ENCODE data around the gene NSUN6. TPM values are rescaled to one million over a fixed set of nuclear protein-coding genes. Genes with fewer than 3 reads are reported as not detected.

NSUN6 gene
- total and polyA plus RNA-seq, 10 of the 15 experiments (the other 5 are each of a cell fraction or from before 2014, with no cell fraction given), result 10.2 to 25.0 (median 15.6) TPM

DNA sequence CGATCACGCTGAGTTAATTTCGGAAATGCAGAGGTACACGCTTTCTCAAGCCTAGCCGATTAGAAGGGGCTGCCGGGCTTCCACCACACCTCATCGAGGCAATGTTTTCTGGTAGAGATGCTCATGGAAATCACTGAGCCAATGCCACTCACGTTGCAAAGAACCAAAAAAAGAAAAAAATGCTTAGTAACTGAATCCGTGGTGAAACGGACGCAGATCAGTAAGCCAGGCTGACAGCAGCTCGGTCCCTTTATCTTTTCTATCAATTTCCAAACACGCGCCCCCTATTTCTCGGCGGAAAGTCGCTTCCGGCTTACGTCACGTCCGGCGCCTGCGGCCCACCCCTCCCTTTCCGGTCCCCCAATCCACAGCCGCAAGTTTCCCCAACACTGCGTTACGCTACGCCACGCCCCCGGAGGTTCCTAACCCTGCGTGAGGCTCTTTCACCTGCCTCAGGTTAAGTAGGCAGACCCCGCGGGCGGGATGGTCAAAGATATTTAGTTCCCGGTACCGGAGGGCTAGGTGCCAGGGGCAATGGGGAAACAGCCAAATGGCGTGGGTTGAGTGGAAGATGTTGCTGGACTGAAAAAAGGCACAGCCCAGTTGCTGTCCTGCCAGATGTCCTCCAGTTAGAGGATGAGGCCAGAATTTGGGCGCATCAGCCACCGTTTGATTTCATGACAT is at the start of gene NSUN6 (continued):
- TF ChIP-seq, protein P1, sequence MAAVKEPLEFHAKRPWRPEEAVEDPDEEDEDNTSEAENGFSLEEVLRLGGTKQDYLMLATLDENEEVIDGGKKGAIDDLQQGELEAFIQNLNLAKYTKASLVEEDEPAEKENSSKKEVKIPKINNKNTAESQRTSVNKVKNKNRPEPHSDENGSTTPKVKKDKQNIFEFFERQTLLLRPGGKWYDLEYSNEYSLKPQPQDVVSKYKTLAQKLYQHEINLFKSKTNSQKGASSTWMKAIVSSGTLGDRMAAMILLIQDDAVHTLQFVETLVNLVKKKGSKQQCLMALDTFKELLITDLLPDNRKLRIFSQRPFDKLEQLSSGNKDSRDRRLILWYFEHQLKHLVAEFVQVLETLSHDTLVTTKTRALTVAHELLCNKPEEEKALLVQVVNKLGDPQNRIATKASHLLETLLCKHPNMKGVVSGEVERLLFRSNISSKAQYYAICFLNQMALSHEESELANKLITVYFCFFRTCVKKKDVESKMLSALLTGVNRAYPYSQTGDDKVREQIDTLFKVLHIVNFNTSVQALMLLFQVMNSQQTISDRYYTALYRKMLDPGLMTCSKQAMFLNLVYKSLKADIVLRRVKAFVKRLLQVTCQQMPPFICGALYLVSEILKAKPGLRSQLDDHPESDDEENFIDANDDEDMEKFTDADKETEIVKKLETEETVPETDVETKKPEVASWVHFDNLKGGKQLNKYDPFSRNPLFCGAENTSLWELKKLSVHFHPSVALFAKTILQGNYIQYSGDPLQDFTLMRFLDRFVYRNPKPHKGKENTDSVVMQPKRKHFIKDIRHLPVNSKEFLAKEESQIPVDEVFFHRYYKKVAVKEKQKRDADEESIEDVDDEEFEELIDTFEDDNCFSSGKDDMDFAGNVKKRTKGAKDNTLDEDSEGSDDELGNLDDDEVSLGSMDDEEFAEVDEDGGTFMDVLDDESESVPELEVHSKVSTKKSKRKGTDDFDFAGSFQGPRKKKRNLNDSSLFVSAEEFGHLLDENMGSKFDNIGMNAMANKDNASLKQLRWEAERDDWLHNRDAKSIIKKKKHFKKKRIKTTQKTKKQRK (IDR thresholded peaks at IDR 0.05; ENCODE audit: low read depth, low read length), result no peak
- TF ChIP-seq, protein P2, sequence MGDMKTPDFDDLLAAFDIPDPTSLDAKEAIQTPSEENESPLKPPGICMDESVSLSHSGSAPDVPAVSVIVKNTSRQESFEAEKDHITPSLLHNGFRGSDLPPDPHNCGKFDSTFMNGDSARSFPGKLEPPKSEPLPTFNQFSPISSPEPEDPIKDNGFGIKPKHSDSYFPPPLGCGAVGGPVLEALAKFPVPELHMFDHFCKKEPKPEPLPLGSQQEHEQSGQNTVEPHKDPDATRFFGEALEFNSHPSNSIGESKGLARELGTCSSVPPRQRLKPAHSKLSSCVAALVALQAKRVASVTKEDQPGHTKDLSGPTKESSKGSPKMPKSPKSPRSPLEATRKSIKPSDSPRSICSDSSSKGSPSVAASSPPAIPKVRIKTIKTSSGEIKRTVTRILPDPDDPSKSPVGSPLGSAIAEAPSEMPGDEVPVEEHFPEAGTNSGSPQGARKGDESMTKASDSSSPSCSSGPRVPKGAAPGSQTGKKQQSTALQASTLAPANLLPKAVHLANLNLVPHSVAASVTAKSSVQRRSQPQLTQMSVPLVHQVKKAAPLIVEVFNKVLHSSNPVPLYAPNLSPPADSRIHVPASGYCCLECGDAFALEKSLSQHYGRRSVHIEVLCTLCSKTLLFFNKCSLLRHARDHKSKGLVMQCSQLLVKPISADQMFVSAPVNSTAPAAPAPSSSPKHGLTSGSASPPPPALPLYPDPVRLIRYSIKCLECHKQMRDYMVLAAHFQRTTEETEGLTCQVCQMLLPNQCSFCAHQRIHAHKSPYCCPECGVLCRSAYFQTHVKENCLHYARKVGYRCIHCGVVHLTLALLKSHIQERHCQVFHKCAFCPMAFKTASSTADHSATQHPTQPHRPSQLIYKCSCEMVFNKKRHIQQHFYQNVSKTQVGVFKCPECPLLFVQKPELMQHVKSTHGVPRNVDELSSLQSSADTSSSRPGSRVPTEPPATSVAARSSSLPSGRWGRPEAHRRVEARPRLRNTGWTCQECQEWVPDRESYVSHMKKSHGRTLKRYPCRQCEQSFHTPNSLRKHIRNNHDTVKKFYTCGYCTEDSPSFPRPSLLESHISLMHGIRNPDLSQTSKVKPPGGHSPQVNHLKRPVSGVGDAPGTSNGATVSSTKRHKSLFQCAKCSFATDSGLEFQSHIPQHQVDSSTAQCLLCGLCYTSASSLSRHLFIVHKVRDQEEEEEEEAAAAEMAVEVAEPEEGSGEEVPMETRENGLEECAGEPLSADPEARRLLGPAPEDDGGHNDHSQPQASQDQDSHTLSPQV (IDR thresholded peaks at IDR 0.05), result no peak
- TF ChIP-seq CREM (IDR thresholded peaks at IDR 0.05; ENCODE audit: low read depth) (peak; percentile 97), SIX5 (IDR thresholded peaks at IDR 0.05; ENCODE audit: low read depth, low read length, severe bottlenecking) (peak; percentile 38), RFX5 (IDR thresholded peaks at IDR 0.05; ENCODE audit: low read depth, low read length) (no peak), KDM1A (IDR thresholded peaks at IDR 0.05; ENCODE audit: borderline replicate concordance) (no peak), LARP7 (IDR thresholded peaks at IDR 0.05) (no peak), TARDBP (IDR thresholded peaks at IDR 0.05; ENCODE audit: borderline replicate concordance) (no peak), GABPA (IDR thresholded peaks at IDR 0.05; ENCODE audit: low read depth) (peak; percentile 96), SREBF1 (IDR thresholded peaks at IDR 0.05; ENCODE audit: low read length) (no peak), USF1 (IDR thresholded peaks at IDR 0.05; ENCODE audit: borderline replicate concordance, extremely low read length, insufficient read depth, low read depth, low read length) (no peak), RAD21 (IDR thresholded peaks at IDR 0.05; ENCODE audit: insufficient read depth, low read depth, low read length) (no peak), CBFB (IDR thresholded peaks at IDR 0.05; ENCODE audit: low read depth) (0 out of 2 replicates have a peak, but pooled peaks have one; percentile 26), SMC3 (IDR thresholded peaks at IDR 0.05; ENCODE audit: borderline replicate concordance, low read length) (no peak), NFIC (IDR thresholded peaks at IDR 0.05; ENCODE audit: low read depth, low read length) (peak; percentile 24; the same call in 1 of the 2 replicates)
- TF ChIP-seq, protein P3, sequence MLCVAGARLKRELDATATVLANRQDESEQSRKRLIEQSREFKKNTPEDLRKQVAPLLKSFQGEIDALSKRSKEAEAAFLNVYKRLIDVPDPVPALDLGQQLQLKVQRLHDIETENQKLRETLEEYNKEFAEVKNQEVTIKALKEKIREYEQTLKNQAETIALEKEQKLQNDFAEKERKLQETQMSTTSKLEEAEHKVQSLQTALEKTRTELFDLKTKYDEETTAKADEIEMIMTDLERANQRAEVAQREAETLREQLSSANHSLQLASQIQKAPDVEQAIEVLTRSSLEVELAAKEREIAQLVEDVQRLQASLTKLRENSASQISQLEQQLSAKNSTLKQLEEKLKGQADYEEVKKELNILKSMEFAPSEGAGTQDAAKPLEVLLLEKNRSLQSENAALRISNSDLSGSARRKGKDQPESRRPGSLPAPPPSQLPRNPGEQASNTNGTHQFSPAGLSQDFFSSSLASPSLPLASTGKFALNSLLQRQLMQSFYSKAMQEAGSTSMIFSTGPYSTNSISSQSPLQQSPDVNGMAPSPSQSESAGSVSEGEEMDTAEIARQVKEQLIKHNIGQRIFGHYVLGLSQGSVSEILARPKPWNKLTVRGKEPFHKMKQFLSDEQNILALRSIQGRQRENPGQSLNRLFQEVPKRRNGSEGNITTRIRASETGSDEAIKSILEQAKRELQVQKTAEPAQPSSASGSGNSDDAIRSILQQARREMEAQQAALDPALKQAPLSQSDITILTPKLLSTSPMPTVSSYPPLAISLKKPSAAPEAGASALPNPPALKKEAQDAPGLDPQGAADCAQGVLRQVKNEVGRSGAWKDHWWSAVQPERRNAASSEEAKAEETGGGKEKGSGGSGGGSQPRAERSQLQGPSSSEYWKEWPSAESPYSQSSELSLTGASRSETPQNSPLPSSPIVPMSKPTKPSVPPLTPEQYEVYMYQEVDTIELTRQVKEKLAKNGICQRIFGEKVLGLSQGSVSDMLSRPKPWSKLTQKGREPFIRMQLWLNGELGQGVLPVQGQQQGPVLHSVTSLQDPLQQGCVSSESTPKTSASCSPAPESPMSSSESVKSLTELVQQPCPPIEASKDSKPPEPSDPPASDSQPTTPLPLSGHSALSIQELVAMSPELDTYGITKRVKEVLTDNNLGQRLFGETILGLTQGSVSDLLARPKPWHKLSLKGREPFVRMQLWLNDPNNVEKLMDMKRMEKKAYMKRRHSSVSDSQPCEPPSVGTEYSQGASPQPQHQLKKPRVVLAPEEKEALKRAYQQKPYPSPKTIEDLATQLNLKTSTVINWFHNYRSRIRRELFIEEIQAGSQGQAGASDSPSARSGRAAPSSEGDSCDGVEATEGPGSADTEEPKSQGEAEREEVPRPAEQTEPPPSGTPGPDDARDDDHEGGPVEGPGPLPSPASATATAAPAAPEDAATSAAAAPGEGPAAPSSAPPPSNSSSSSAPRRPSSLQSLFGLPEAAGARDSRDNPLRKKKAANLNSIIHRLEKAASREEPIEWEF (IDR thresholded peaks at IDR 0.05; ENCODE audit: insufficient replicate concordance, low read depth, low read length), result no peak

Measured in GM12878 (cell line).